Hematopoietic multipotent progenitor cell treated with erythropoietin and hydrocortisone succinate and interleukin-3 and kit ligand, for 4 days (in vitro differentiated cells): ENCODE data around the gene IGFBP7.
A peak's percentile ranks its signal among the peaks of the same experiment; 100 is the strongest.

Experiments used
- DNase-seq: peaks from one replicate; pipeline ENCODE4 v3.0.0-alpha.2; 2015

The IGFBP7 gene, protein sequence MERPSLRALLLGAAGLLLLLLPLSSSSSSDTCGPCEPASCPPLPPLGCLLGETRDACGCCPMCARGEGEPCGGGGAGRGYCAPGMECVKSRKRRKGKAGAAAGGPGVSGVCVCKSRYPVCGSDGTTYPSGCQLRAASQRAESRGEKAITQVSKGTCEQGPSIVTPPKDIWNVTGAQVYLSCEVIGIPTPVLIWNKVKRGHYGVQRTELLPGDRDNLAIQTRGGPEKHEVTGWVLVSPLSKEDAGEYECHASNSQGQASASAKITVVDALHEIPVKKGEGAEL

DNA sequence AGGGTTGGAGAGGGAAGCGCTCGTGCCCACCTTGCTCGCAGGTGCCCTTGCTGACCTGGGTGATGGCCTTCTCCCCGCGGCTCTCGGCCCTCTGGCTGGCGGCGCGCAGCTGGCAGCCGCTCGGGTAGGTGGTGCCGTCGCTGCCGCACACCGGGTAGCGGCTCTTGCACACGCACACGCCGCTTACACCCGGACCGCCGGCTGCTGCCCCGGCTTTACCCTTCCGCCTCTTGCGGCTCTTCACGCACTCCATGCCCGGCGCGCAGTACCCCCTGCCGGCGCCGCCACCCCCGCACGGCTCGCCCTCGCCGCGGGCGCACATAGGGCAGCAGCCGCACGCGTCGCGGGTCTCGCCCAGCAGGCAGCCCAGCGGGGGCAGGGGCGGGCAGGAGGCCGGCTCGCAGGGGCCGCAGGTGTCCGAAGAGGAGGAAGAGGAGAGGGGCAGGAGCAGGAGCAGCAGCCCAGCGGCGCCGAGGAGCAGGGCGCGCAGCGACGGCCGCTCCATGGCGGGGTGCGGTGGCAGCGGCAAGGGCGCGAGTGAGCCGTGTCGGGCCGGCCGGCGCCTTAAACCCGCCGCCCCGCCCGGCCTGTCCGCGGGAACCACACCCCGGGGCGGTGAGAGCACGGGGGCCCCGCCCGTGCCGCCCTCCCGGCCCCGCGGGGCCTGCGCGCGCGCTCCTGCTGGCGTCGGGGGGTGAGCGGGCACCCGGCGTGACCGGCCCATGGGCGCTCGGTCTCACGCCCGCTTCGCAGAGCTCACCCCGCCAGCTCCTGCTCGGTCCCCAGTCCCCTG lies at the start of gene IGFBP7:
TSS of gene IGFBP7 (minus strand) at position 539 of the 793 bp plus-strand sequence. CDS start at position 505, 34 bp downstream.
- peak; percentile 87 for DNase-seq

DNA sequence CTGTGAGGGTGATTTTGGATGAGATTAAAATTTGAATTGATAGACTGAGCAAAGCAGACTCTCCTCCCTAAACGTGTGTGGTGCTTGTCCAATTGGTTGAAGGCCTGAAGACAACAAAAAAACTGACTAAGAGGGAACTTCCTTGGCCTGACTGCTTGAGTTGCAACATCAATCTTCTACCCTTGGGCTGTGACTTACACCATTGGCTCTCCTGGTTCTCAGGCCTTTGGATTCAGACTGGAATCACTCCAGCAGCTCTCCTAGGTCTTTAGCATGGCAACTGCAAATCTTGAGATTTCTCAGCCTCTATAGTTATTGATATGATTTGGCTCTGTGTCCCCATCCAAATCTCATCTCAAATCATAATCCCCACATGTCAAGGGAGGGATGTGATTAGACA lies 49.7 kb upstream of the IGFBP7 start:
- DNase-seq, result no peak

DNA sequence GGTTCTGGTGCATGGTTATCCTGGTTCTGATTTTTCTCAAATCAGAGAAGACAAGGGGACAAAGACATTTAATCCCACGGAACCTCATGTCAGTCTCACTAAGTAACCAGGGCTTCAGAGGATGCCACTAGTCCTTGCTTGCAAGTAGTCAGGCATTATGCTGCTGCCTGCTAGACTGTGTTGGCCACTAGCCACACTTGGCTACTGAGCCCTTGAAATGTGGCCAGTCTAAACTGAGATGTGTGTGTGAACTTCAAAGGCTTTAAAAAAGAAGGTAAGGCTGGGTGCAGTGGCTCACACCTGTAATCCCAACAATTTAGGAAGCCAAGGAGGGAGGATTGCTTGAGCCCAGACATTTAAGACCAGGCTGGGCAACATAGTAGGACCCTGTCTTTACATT lies 48.6 kb upstream of the IGFBP7 start:
- DNase-seq, result no peak

DNA sequence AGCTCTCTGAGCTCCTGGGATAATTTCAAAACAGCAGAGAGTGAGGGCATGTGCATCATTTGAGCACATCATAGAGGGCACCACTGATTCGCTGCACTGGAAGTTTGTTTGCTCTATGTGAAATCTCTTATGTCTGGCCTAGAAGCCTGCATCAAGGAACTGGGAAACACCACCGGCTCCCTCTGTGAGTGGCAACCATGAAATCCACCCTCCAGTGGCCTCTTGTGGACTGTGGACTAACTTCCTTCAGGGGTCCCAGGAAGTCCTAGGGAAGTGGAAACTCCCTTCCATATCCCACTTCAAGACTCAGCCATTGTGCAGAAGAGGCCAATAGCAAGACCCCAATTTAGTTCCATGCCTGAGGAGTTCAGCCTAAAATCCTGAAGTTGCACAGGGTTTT lies 48.0 kb upstream of the IGFBP7 start:
- no peak for DNase-seq

DNA sequence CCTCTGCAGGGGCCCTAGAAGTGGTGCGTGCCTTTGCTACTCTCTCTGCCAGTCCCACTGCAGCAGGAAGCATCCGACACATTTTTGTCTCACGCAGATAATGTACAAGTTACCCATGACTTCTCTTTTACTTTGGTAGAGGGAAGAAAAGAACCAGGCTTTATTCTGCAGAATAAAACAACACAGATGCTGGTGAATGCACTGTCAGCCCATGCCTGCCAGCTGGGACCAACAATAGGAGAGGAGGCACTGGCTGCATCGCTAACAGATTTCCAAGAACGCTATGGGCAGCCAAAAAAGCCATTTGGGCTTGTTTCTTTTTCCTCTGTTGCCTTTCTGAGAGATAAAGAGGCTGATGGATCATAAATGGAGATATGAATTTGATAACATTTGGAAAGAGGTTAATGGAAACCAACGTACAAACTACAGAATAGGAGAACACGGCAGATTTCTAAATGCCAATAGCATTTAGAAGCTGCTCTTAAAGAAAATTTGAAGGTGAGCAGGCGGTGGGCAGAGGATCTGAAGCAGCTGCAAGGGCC lies 47.5 kb upstream of the IGFBP7 start:
- DNase-seq, result no peak

DNA sequence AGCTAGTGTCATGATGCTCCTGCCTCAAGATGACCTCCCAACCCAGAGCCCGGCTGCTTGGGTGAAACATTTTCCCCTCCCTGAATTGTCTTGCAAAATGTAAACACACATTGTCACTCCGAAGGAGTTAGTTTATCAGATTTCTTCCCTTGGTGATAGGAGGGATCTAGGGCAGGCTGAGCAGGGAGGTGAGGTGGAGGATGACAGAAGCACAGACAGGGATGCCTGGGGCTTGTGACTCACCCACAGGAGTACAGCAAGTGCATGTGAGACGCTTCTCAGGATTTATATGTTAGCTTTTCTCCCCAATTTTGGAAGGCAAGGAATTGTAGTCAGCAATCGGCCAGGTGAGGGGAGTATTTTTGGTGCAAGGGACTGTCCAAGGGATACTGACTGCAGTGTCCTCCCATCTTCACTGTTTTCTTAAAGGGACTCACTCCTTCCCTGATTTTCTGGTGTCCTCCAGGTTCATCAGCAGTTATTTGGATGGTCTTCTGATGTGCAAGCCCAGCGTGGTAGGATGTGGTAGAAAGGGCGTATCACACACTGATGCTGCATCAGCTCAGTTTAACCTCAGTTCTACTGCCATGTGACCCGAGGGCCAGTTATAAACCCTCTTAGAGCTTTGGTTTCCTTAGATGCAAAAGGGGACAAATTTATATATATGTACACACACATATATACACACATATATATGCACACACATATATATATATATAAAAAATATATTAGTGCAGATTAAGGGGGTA lies 46.2 kb upstream of the IGFBP7 start:
- DNase-seq, result no peak

DNA sequence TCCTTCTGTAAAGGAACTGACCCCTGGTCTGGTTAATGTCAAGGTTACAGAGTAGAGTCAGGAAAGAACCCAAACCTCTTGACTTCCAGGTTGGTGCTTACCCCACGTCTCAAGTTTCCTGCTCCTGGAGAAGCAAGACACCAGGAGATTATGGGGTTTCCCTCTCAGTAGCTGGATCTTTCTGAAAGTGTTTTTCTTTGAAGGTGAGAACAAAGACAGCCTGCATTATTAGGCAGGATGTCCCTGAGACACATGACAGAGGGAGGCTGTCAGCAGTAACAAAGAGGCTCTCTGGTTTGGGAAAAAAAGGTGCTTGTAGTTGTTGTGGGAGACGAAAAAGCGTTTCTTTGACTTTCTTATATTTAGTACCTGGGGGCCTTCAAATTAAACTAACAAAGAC lies 44.7 kb upstream of the IGFBP7 start:
- DNase-seq, result no peak

DNA sequence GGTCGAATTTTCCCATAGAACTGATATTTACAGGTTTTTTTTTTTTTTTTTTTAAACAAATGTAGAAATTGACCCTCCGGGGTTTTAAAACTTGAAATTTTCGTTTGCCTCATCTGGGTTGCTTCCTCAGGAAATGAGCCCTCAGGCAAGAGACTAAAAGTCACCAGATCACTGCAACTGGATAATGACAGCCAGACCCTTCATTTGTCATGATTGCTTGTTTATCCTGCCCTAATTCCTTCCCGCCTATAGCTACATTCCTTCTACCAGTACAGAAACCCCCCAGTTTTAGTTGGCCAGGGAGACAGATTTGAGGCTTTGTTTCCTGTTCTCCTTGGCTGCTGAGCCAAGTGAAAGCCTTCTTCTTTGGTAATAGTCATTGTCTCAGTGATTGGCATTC lies 44.0 kb upstream of the IGFBP7 start:
- DNase-seq, result no peak

DNA sequence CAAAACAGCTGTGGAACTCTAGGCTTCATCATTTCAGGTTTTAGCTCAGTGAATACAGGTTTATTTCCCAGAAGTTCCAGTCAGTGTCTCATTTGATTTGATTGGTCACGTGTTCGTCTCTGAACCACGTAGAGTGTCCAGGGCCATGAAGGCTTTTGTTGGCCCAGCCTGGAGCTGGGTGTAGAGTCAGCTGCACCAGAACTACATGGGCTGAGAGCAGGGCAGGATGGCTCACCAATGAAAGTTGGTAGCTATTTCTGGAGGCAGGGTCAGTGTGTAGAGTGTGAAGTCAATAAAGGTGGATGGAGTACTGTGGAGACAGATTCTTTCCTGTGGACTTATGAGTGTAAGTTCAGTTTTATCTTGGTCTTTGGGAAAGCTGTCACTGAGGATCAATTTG lies 43.0 kb upstream of the IGFBP7 start:
- no peak for DNase-seq

DNA sequence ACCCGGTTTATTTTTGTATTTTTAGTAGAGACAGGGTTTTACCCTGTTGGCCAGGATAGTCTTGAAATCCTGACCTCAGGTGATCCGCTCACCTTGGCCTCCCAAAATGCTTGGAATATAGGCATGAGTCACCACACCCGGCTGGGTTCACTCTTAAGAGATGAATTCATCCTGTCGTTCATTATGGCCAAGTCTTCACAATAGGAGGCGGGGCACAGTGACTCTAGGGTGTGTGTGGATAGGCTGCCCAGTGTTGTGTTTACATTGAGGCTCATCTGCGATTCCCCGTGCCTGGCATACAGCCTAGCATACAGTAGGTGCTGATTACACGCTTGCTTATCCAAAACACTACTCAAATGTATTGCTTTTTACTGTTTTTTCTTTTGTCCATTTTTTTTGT lies 41.3 kb upstream of the IGFBP7 start:
- no peak for DNase-seq

DNA sequence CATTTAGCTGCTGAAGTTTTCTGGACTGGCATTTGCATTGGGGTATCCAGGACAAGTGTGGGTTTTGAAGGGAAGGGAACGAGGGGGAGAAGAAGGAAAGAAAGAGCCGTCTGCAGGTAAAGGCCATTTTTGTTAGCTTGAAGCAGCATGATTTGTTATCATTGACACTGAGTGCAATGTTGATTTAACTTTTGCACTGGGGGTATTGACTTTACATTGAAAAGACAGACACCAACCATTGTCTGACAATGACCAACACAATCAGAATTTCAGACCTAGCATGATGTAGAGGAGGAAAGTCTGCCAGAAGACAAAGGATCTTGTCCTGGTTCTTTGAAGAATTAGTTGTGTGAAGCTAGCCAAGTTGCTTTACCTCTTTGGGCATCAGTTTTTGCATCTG lies 39.6 kb upstream of the IGFBP7 start:
- no peak for DNase-seq

DNA sequence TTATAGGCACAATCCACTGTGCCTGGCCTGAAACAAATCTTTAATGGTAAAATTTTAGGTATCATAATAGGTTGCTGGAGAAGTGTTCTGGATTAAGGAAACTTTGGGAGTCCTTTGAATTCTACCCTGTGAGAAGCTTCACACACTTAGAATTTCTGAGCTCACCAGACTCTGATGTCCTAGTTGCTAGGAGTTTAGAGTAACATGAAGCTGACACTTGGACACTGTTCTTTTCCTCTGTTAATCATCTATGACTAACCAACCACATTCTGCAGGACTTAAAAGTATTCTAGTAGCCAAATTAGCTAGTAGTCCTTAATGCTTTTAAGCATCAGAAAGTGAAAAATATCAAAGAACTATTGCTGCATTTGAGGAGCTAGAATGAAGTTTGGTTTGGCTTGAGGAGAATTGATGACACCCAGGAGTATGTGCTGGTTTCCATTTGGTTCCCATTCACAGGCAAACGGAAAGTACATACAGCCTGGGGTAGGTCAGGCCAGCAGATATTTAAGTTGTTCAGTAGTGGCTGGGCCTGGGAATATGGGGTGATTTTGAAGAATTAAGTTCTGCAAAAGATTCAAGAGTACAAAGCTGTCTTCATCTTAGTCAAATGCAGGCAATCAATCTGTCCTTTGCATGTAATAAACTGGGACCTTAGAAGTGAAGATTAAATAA lies 38.8 kb upstream of the IGFBP7 start:
- DNase-seq, result no peak

DNA sequence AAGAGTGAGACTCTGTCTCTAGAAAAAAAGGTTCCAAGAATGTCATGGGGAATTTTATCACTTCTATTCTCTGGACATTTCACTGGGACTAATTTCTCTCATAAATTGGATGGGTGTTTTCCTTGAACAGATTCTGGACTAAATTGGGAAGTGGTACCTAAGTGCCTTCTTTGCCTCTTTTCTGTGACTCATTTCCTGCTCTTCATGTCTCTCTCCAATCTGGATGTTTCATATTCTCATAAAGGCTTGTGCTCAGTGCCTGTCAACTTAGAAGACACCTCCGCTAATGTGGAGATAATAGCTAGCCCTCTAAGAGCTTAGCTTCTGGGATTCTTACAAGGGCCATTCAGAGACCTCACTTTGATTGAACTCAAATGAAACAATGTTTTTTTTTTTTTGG lies 38.0 kb upstream of the IGFBP7 start:
- DNase-seq, result no peak

DNA sequence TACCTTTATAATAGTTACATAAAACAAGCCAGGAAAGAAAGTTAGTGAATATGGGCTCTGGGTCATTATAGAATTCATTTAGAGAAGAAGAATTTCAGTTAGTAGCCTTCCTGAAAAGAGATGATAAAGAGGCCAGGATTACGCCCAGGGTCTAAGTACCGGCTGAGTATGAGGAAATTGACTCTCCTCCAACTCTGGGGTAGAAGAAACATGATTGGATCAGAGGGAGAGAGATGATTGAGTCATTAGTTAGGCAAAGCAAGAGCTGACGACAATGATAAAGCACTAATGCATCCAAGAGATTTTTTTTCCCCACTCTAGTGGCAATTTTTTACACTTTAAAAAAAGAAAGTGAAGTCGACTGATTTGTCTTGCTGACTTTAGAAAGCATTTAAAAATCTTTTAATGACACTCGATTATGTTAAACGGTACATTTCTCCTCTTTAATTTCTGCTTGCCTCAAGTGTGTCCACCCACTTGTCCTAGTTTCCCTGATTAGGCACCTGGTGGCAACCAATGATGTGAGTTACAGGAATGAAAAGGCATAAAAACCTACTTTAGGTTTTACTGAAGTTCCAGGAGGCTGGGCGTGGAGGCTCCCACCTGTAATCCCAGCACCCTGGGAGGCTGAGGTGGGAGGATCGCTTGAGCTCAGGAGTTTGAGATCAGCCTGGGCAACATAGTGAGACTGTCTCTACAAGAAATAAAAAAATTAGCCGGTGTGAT lies 37.3 kb upstream of the IGFBP7 start:
- no peak for DNase-seq

DNA sequence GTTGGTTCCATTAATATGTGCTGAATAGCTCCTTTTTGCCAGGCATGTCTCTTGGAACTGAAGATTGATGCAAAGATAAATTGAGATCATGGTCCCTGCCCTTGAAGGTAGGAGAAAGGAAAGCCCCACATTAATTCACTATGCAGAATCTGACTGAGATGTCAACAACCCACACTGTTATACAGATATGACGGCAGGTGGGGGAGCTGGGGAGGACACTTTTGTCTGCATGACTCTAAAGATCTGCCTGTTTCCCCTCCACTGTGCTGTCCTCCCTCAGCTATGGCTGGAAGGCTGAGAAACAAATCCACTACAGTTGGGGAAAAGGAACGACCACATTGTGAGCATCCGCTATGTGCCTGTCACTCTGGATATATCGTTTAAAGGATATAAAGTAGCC lies 36.3 kb upstream of the IGFBP7 start:
- no peak for DNase-seq

DNA sequence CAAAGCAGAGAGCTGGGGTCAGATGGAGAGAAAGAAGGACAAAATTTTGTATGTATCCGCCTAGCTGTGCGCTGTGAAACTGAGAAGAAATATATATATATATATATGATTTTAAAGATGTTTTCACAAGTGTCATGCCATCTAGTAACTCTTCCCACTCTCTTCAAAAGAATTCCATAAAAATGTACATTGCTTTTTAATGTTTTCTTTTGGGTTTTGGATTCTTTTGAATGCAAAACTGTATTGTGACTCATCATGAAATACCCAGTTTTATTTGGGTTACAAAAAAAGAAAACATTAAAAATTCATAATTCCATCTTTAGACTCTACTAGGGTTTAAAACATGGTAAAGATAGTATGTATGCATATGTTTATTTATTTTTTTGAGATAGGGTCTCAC lies 34.3 kb upstream of the IGFBP7 start:
- DNase-seq, result no peak

DNA sequence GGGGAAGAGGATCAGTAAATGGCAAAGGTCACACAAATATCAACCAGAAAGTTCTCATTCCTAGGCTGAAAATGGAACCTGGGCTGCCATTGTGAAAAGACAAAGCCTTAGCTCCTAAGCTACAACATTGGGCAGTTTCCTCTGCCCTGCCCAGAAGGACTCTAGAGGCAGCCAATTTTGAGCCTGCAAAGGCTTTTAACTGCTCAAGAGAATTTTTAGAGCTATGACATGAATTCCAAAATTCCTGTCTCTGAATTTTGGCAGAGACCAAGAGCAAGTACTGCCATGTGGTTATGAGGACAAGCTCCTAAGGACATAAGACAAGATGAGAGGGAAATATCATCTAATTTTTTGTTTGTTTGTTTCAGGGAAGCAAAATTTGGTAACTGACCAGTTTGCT lies 29.6 kb upstream of the IGFBP7 start:
- no peak for DNase-seq

DNA sequence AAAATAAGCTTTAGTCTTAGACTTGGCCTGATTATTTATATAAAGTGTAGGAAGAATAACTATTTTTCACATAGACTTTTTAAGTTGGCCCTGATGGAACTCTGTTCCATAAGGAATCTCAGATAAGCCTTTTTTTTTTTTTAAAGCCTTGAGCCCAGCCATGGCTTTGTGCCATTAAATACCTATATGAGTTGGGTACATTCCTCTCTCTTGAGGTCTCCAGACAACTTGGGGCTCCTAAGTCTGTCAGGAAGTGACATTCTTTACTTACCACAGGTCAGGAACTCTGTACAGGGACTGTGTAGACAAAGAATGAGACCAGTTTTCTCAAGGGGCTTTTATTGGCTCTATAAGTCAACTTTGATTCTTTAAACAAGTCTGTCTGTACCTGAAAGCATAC lies 27.1 kb upstream of the IGFBP7 start:
- no peak for DNase-seq

DNA sequence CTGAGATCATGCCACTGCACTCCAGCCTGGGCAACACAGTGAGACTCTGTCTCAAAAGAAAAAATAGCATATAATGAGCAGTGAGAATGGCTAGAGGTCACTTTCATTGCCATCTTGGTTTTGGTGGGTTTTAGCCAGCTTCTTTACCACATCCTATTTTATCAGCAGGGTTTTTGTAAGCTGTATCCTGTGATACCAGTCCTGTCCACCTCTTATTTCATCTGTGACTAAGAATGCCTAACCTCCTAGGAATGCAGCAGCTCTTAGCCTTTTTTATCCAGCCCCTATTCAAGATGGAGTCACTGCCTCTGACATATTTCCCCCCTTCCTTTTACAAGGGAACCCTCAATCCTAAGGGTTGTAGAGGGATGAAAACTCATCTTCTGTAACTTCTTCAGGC lies 26.1 kb upstream of the IGFBP7 start:
- peak; percentile 29 for DNase-seq

DNA sequence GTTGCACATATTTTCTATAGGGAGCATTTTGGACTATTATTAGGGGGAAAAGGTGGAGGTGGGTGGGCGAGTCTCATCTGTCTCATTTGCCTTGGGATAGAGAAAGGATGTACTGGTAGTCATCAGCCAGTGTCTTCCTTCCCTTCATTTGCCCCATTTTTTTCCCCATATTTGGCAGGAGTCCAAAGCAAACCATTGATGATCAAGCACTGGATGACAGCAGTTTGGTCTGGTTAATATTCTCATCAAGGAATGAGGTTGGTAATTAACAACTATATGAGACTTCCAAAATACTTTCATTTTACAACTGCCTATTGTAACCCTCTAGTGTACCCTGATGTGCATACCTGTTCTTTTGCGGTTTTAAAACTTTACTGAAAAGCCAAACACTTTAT lies 22.6 kb upstream of the IGFBP7 start:
- DNase-seq, result no peak

DNA sequence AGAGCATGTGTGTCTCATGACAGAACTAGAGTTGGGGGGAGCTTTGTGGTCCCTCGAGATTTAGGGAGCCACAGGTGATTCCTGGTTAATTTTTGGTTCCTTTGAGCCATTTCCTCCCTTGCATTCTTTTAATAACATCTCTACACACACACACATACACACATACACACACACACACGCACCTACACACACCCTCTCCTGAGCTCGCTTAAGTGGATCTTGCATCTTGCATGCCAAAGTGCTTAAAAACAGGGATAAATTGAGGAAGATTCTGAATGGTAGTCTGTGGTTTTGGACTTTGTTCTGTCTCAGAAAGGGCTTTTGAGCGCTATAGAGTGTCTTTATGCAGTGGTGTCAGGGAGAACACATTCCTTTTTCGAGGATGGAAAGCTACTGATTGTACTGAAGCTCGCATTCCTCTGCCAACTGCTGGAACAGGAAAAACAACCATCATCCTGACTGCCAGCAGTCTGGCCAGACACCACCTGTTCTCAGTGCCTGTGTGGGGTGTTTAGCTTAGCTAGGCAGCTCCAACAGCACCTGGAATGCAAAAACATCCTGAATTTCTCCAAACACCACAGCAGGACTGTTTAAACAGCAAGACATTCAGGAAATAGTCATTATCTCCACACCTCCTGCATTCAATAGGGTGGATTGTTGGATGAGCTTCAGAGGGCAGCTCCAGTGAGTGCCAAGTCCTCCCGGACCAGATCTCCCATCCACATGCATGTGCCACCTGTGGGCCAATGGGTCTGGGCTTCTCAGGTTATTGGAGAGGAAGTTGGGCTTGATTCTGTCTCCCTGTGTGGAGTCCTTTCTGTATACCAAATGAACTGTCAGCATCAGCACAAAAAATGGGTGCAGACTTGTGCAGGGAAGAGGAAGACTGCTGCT lies 21.9 kb upstream of the IGFBP7 start:
- DNase-seq, result no peak
